Measurements from ENCODE around the gene OAS2. TPM values are rescaled to one million over a fixed set of nuclear protein-coding genes. Genes with fewer than 3 reads are reported as not detected.

Gene OAS2
- 35.9 and 80.4 TPM in 2 replicates for total RNA-seq

GRCh38 chr12:112978163-112979040, at the start of gene OAS2:
OAS2 (plus strand) TSS chr12:112978519; CDS start chr12:112978609, 90 bp downstream.
- no peak for DNase-seq (ENCODE audit: extremely low read depth, low read depth, low spot score)

GRCh38 chr12:112928978-112929377, 49.3 kb upstream of the OAS2 start:
- no peak for DNase-seq (ENCODE audit: extremely low read depth, low read depth, low spot score)

GRCh38 chr12:112929715-112930114, 48.6 kb upstream of the OAS2 start:
- DNase-seq (ENCODE audit: extremely low read depth, low read depth, low spot score) = no peak

DNA sequence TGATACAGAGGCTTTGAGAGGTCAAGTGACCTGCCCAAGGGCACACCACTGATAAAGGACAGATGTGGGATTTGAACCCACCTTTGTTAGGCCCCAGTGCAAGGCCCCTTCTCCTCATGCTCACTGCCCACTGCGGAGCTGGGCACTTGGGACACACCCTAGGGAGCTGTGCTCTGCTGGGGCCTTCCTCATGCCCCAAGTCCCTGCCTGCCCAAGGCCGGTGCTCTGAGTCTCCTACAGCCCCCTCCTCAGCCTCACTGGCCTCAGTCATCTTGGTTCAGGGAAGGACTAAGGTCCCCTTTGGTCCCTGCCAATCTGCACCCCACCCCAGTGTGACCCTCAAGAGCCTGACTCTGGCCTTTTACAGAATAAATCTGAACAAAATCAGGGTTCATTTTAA, 48.0 kb upstream of the OAS2 start:
- no peak for DNase-seq (ENCODE audit: extremely low read depth, low read depth, low spot score)

DNA sequence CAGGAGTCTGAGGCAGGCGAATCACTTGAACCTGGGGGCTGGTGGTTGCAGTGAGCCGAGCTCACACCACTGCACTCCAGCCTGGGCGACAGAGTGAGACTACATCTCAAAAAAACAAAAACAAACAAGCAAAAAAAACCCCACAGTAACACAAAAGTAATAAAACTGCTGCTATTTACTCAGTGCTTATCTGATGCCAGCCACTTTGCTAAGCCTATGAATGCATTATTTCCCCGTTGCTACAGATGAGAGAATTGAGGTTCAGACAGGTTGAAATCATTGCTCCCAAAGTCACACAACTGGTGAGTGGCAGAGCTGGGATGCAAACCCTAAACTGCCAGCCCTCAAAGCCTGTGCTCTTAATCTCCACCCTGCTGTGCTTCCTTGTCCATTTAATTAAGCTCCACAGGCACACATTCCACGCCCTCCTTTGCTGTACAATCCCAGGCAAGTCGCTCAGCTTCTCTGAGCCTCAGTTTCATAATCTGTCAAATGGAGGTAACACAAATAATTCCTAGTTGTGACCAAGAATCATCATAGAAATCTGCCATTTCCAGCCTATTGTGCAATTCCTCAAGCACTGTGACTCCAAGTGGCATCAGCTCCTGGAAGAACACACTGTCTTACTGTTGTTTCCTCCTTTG, 45.7 kb upstream of the OAS2 start:
- no peak for DNase-seq (ENCODE audit: extremely low read depth, low read depth, low spot score)

DNA sequence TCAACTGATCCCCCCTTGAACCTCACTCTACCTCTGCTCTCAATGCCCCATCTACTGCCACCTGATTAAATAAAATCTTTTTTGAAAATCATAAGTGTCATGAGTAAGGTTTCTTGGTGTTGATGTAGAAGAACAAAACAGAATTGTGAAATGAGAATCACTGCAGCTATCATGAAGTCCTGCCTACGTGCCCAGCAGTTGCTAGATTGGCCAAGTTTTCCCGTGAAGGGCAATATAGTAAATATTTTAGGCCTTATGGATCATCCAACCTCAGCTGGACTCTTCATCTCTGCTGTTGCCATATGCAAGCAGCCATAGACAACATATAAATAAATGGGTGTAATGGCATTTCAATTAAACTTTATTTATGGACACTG, 45.2 kb upstream of the OAS2 start:
- no peak for DNase-seq (ENCODE audit: extremely low read depth, low read depth, low spot score)

- no peak for DNase-seq (ENCODE audit: extremely low read depth, low read depth, low spot score)
These were observed 42.1 kb upstream of the OAS2 start for GRCh38 chr12:112936264-112936663.

- no peak for DNase-seq (ENCODE audit: extremely low read depth, low read depth, low spot score)
These were observed 41.4 kb upstream of the OAS2 start for GRCh38 chr12:112936927-112937326.

GRCh38 chr12:112937741-112938719, 40.3 kb upstream of the OAS2 start, which contains the start of gene OAS3:
OAS3 (plus strand) TSS chr12:112938474; CDS start chr12:112938531, 57 bp downstream.
- DNase-seq (ENCODE audit: extremely low read depth, low read depth, low spot score) = no peak

- DNase-seq (ENCODE audit: extremely low read depth, low read depth, low spot score) = no peak
These were observed 39.6 kb upstream of the OAS2 start for GRCh38 chr12:112938751-112939150.

- no peak for DNase-seq (ENCODE audit: extremely low read depth, low read depth, low spot score)
These were observed 38.4 kb upstream of the OAS2 start for GRCh38 chr12:112939761-112940381.

DNA sequence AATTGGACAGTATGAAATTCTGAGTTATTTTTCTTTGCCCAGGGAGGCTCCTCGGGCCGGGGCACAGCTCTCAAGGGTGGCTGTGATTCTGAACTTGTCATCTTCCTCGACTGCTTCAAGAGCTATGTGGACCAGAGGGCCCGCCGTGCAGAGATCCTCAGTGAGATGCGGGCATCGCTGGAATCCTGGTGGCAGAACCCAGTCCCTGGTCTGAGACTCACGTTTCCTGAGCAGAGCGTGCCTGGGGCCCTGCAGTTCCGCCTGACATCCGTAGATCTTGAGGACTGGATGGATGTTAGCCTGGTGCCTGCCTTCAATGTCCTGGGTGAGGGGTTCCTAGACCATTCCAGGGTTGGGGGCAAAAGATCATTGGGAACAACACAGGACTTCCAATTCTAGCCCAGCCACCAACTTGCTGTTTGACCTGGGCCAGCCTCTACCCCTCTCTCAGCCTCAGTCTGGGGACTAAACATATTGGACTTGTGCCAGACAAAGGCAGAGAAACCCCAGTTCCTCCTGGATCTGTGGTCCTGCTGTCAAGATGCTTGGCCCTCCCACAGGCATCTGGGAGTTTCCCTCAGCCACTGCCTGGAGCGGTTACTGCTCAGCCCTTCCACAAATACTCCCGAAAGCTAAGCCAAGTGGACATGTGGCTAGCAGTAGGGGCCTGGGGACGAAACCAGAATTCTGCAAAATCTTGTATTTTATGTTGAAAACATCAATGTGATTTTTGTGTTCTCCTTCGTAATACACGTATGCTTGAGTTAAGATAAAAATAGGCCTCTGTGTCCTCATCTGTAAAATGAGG, 36.6 kb upstream of the OAS2 start:
- DNase-seq (ENCODE audit: extremely low read depth, low read depth, low spot score) = no peak

DNA sequence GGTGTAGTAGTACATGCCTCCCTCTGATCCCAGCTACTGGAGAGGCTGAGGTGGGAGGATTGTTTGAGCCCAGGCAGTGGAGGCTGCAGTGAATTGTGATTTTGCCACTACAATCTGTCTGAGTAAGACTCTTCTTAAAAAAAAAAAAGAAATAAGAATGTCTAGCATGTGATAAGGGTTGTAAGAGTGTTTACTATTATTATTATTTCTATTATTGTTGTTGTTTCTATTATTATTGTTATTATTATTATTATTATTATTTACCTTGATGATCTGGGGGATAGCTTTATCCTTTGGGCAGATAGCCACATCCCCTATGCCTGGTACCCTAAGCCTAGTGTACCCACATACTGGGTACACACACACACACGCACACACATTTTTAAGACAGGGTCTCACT, 35.7 kb upstream of the OAS2 start:
- DNase-seq (ENCODE audit: extremely low read depth, low read depth, low spot score) = no peak

- no peak for DNase-seq (ENCODE audit: extremely low read depth, low read depth, low spot score)
These were observed 34.2 kb upstream of the OAS2 start for GRCh38 chr12:112944024-112944690.

- no peak for DNase-seq (ENCODE audit: extremely low read depth, low read depth, low spot score)
These were observed 32.8 kb upstream of the OAS2 start for GRCh38 chr12:112945515-112945914.

- DNase-seq (ENCODE audit: extremely low read depth, low read depth, low spot score) = no peak
These were observed 31.9 kb upstream of the OAS2 start for GRCh38 chr12:112946236-112947000.

- DNase-seq (ENCODE audit: extremely low read depth, low read depth, low spot score) = no peak
These were observed 31.0 kb upstream of the OAS2 start for GRCh38 chr12:112947314-112947713.

DNA sequence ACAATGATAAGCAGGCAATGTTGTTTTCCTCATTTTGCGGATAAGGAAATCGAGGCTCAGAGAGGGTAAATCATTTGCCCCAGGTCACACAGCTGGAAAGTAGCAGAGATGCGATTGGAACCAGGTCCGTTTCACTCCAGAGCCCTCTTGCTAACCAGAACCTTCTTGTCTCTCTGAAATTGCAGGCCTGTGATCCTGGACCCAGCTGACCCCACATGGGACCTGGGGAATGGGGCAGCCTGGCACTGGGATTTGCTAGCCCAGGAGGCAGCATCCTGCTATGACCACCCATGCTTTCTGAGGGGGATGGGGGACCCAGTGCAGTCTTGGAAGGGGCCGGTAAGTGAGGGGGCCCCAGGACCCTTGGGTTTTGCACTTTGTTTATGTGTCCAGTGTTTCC, 30.6 kb upstream of the OAS2 start:
- DNase-seq (ENCODE audit: extremely low read depth, low read depth, low spot score) = no peak

Measured in glomerular endothelial cell (primary cell).